HepG2 (cell line): ENCODE data around the gene APBA1.

Source experiments
- CTCF ChIP-seq: sonication (generic); formaldehyde crosslinking; IDR thresholded peaks from 2 replicates; pipeline ENCODE4 v1.5.0; 2020; ENCODE audit warnings: mild to moderate bottlenecking, missing genetic modification reagents, moderate library complexity
- SP1 ChIP-seq, 2 experiments: fragments of 450-650 bp in 1 of 2; sonication (generic) in 1 of 2; formaldehyde crosslinking in 1 of 2; IDR thresholded peaks; 2 replicates each; pipeline versions ENCODE4 v1.4.0 to v1.6.1; 2016 to 2020; ENCODE audit warnings: missing genetic modification reagents in 1 of 2
- TCF7L2 ChIP-seq: IDR thresholded peaks from 2 replicates; pipeline ENCODE4 v1.6.1; 2011; ENCODE audit warnings: mild to moderate bottlenecking, low read depth, low read length, moderate library complexity
- ZBTB42 ChIP-seq: sonication (generic); formaldehyde crosslinking; IDR thresholded peaks from 2 replicates; pipeline ENCODE4 v1.5.0; 2020; ENCODE audit warnings: mild to moderate bottlenecking, missing genetic modification reagents
- ZBTB44 ChIP-seq: sonication (generic); formaldehyde crosslinking; IDR thresholded peaks from 2 replicates; pipeline ENCODE4 v1.4.0; 2020; ENCODE audit warnings: missing genetic modification reagents
- ZNF121 ChIP-seq: sonication (generic); formaldehyde crosslinking; IDR thresholded peaks from 2 replicates; pipeline ENCODE4 v1.5.0; 2020; ENCODE audit warnings: mild to moderate bottlenecking, missing genetic modification reagents
- ZNF256 ChIP-seq: sonication (generic); formaldehyde crosslinking; conservative IDR thresholded peaks from 2 replicates; pipeline ENCODE4 v1.4.0; 2020; ENCODE audit warnings: missing genetic modification reagents

GRCh38 chr9:69667306-69667705 lies 4.9 kb downstream of the APBA1 start:
- TF ChIP-seq TCF7L2 (no peak), ZNF121 (CRISPR knock-in tag) (no peak), ZBTB44 (CRISPR knock-in tag) (no peak), SP1 (IDR thresholded peaks at IDR 0.05) (no peak), SP1 (CRISPR knock-in tag; IDR thresholded peaks at IDR 0.05) (no peak), CTCF (CRISPR knock-in tag) (no peak), ZNF256 (no peak), ZBTB42 (CRISPR knock-in tag) (no peak)
